Diencephalon (tissue), 1 donor: Measurements from ENCODE around the gene NBEAL2. TPM values are rescaled to one million over a fixed set of nuclear protein-coding genes. Genes with fewer than 3 reads are reported as not detected.

Experiments
- small RNA-seq: library from RNA; depleted of rRNA; stranded (forward); fragments of <200 nt; gene quantifications from one replicate; pipeline ENCODE3, GENCODE V24; 2014
- total RNA-seq: library from RNA; depleted of rRNA; stranded (reverse); fragments of >200 nt; gene quantifications from one replicate; pipeline ENCODE4 v1.2.3, GENCODE V29; 2014

Gene NBEAL2
- 4.6 TPM for total RNA-seq

GRCh38 chr3:46978985-46979944 lies at the start of gene NBEAL2:
Gene NBEAL2 (plus strand): TSS chr3:46979666. CDS start chr3:46979862, 196 bp downstream.

GRCh38 chr3:46976326-46977190 lies 2.9 kb upstream of the NBEAL2 start, which contains the start of gene CCDC12:
Gene CCDC12 (minus strand): TSS chr3:46976745. CDS start chr3:46976732, 13 bp downstream.

Small RNAs within 50 kb of the gene (small RNA-seq; reads per million reads assigned to genes)
- gene MRPL57P3, result not detected

Other genes starting within 250 kb of the NBEAL2 start
- 1.2 TPM for gene MYL3, start 116.2 kb upstream of the NBEAL2 start, total RNA-seq
- 4.2 TPM for gene PTH1R, start 101.9 kb upstream of the NBEAL2 start, total RNA-seq
- gene CCDC12, start 2.9 kb upstream of the NBEAL2 start, total RNA-seq, result 22.6 TPM
- gene SETD2, start 184.4 kb downstream of the NBEAL2 start, total RNA-seq, result 67.6 TPM